GM19099 (cell line): Measurements from ENCODE around the gene GNAZ.

Experiments used
- POLR2A ChIP-seq: IDR thresholded peaks from 3 replicates; pipeline ENCODE4 v1.6.1; 2011; ENCODE audit warnings: low read depth; ENCODE audit not compliant: insufficient read length; ENCODE audit errors: extremely low read depth

Gene GNAZ

GRCh38 chr22:23144932-23145877, 74.9 kb downstream of the GNAZ start, which contains the start of gene RAB36:
TSS of gene RAB36 (plus strand) at chr22:23145477. CDS start at chr22:23146617, 1,140 bp downstream.
- TF ChIP-seq POLR2A: no peak

GRCh38 chr22:23145878-23146470, 75.7 kb downstream of the GNAZ start:
- no peak for TF ChIP-seq POLR2A

GRCh38 chr22:23146478-23147205, 76.3 kb downstream of the GNAZ start:
- no peak for TF ChIP-seq POLR2A

- no peak for TF ChIP-seq POLR2A
Measured at GRCh38 chr22:23147617-23148387, 77.5 kb downstream of the GNAZ start.

- no peak for TF ChIP-seq POLR2A
Measured at GRCh38 chr22:23149743-23150238, 79.5 kb downstream of the GNAZ start.

- TF ChIP-seq POLR2A: no peak
Measured at GRCh38 chr22:23150762-23151161, 80.4 kb downstream of the GNAZ start.

GRCh38 chr22:23151827-23152226, 81.5 kb downstream of the GNAZ start:
- TF ChIP-seq POLR2A: no peak

- no peak for TF ChIP-seq POLR2A
Measured at GRCh38 chr22:23152238-23153114, 82.2 kb downstream of the GNAZ start.

- TF ChIP-seq POLR2A: no peak
Measured at GRCh38 chr22:23153994-23154393, 83.7 kb downstream of the GNAZ start.

GRCh38 chr22:23154461-23154860, 84.1 kb downstream of the GNAZ start:
- no peak for TF ChIP-seq POLR2A

- no peak for TF ChIP-seq POLR2A
Measured at GRCh38 chr22:23155143-23155542, 84.8 kb downstream of the GNAZ start.

- TF ChIP-seq POLR2A: no peak
Measured at GRCh38 chr22:23155831-23156230, 85.5 kb downstream of the GNAZ start.

- TF ChIP-seq POLR2A: no peak
Measured at GRCh38 chr22:23156286-23156685, 86.0 kb downstream of the GNAZ start.

GRCh38 chr22:23157560-23158515, 87.5 kb downstream of the GNAZ start:
- no peak for TF ChIP-seq POLR2A
